Measurements from ENCODE around the gene POU6F2. TPM values are rescaled to one million over a fixed set of nuclear protein-coding genes. Genes with fewer than 3 reads are reported as not detected.

The POU6F2 gene
- total and polyA plus RNA-seq, 5 donors, result 0.81 to 3.4 (median 2.9) TPM

DNA sequence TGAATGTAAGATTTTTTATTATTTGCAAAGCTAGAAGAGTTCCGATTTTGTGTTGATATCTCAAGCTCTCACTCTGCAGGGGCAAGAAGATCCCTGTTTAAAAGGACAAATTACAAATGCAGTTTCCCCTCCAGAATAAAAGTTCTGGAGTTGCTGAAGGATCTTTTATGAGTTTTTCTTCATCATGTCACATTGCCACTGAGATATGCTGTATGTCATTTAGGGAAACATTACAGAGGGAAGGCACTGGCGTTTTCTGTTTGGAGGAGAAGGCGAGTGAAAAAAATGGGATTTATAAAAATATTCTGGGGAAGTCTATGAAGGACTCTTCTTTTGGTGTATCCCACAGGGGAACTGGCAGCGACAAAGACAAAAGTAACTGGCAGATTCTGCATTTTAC lies 57.4 kb downstream of the POU6F2 start:
- no peak for DNase-seq
- H3K9me3 ChIP-seq (ENCODE audit: control insufficient read depth, low read length), result no peaks in the 10 kb centered on the region
- no peaks in the 10 kb centered on the region for H3K4me1 ChIP-seq (ENCODE audit: control insufficient read depth, insufficient read depth, low read length)
- H3K27ac ChIP-seq (ENCODE audit: low read length), result no peak overlapping the region
- intact Hi-C loops (cut with DNase I), result no loop called here
- no peaks in the 10 kb centered on the region for H3K27me3 ChIP-seq (ENCODE audit: control insufficient read depth, insufficient read depth)
- no peak overlapping the region for H3K4me3 ChIP-seq (ENCODE audit: low read length)
- ATAC-seq, result no peak
- WGBS, result 43% methylated on average over 4 of the region's 4 CpGs

DNA sequence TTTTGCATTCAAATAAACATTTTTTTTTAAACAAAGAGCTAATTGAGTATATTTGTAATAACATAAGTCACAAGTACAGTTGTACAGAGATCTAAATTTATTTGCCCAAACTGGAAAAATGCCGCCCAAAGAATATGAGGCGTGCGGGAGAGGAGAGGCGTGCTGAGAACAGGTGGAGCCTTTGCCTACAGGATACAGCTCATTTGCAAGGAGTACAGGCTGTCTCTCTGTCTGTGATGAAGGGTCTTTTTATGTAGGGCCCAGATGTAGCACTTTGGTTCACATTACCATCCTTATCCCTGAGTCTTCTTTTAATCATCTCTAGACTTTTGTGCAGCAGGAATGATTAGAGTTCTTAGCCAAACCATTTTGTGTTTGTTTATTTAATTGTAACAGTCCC lies 58.2 kb downstream of the POU6F2 start:
- DNase-seq, result no peak
- no peaks in the 10 kb centered on the region for H3K9me3 ChIP-seq (ENCODE audit: control insufficient read depth, low read length)
- 77% methylated on average over 4 of the region's 4 CpGs for WGBS

DNA sequence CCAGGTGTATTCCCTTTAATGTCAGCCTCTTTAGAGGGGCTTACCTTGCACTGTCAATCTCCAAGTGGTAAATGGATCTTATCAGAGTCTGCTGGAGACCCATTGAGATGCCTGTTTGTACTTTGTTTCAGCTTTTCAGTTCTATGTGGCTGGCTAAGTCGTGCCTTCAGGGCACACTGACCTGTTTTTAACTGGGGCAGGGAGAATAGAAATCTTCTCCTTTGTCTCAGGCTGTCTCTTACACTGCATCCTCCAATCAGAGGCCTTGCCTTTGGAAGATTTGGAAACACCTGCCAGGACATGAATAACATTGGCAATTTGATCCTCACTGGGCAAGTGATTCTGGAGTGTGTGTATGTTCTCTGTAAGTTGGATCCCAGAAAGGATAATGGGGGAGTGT lies 65.0 kb downstream of the POU6F2 start:
- no peaks in the 10 kb centered on the region for H3K27me3 ChIP-seq (ENCODE audit: control insufficient read depth, insufficient read depth)
- H3K27ac ChIP-seq (ENCODE audit: low read length), result no peak overlapping the region
- intact Hi-C loops (cut with DNase I), result no loop called here
- DNase-seq (no peak), ATAC-seq (no peak)
- no peak overlapping the region for H3K4me3 ChIP-seq (ENCODE audit: low read length)
- no peaks in the 10 kb centered on the region for H3K4me1 ChIP-seq (ENCODE audit: control insufficient read depth, insufficient read depth, low read length)
- no peaks in the 10 kb centered on the region for H3K9me3 ChIP-seq (ENCODE audit: control insufficient read depth, low read length)
- 47% methylated on average over 1 of the region's 1 CpG for WGBS

More for the DNA sequence above, 58.2 kb downstream of the POU6F2 start:
- Histone ChIP-seq H3K27me3 (ENCODE audit: control insufficient read depth, insufficient read depth) (no peaks in the 10 kb centered on the region), H3K27ac (ENCODE audit: low read length) (no peak overlapping the region), H3K4me1 (ENCODE audit: control insufficient read depth, insufficient read depth, low read length) (no peaks in the 10 kb centered on the region), H3K4me3 (ENCODE audit: low read length) (no peak overlapping the region)
- no peak for ATAC-seq
- intact Hi-C loops (cut with DNase I), result no loop called here

GRCh38 chr7:39043531-39043930 lies 65.8 kb downstream of the POU6F2 start:
- 86% methylated on average over 2 of the region's 2 CpGs for WGBS
- ATAC-seq, result no peak
- Histone ChIP-seq H3K4me3 (ENCODE audit: low read length) (no peak overlapping the region), H3K9me3 (ENCODE audit: control insufficient read depth, low read length) (no peaks in the 10 kb centered on the region), H3K27ac (ENCODE audit: low read length) (no peak overlapping the region), H3K27me3 (ENCODE audit: control insufficient read depth, insufficient read depth) (no peaks in the 10 kb centered on the region), H3K4me1 (ENCODE audit: control insufficient read depth, insufficient read depth, low read length) (no peaks in the 10 kb centered on the region)
- intact Hi-C loops (cut with DNase I), result no loop called here
- DNase-seq, result no peak

DNA sequence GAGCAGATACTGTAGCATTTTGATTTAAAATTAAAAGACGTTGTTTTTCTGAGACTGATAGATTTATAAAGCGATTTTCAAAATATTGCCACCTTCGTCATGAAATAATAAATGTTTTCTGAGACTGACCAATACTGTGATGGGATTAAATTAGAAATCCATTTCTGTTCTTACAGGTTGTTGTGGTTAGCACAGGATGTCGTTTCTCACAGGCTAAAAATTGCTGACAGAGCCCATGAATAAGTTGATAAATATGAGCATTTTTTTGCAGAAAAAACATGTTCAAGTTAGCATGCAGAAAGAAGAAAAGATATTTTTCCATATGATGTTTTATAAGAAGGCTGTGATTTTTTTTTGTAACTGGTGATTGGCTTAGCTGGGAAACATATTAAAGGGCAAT lies 66.8 kb downstream of the POU6F2 start:
- DNase-seq, result no peak
- WGBS, result 65% methylated on average over 4 of the region's 4 CpGs
- H3K27ac ChIP-seq (ENCODE audit: low read length), result no peak overlapping the region

GRCh38 chr7:39045231-39045630 lies 67.5 kb downstream of the POU6F2 start:
- DNase-seq (no peak), ATAC-seq (no peak)
- H3K4me3 ChIP-seq (ENCODE audit: low read length), result no peak overlapping the region
- 45% methylated on average over 1 of the region's 1 CpG for WGBS
- no peak overlapping the region for H3K27ac ChIP-seq (ENCODE audit: low read length)
- no peaks in the 10 kb centered on the region for H3K4me1 ChIP-seq (ENCODE audit: control insufficient read depth, insufficient read depth, low read length)
- intact Hi-C loops (cut with DNase I), result no loop called here
- no peaks in the 10 kb centered on the region for H3K27me3 ChIP-seq (ENCODE audit: control insufficient read depth, insufficient read depth)
- no peaks in the 10 kb centered on the region for H3K9me3 ChIP-seq (ENCODE audit: control insufficient read depth, low read length)

More for the DNA sequence above, 66.8 kb downstream of the POU6F2 start:
- no peaks in the 10 kb centered on the region for H3K27me3 ChIP-seq (ENCODE audit: control insufficient read depth, insufficient read depth)
- no peaks in the 10 kb centered on the region for H3K9me3 ChIP-seq (ENCODE audit: control insufficient read depth, low read length)
- ATAC-seq, result no peak
- H3K4me3 ChIP-seq (ENCODE audit: low read length), result no peak overlapping the region
- H3K4me1 ChIP-seq (ENCODE audit: control insufficient read depth, insufficient read depth, low read length), result no peaks in the 10 kb centered on the region
- intact Hi-C loops (cut with DNase I), result no loop called here

DNA sequence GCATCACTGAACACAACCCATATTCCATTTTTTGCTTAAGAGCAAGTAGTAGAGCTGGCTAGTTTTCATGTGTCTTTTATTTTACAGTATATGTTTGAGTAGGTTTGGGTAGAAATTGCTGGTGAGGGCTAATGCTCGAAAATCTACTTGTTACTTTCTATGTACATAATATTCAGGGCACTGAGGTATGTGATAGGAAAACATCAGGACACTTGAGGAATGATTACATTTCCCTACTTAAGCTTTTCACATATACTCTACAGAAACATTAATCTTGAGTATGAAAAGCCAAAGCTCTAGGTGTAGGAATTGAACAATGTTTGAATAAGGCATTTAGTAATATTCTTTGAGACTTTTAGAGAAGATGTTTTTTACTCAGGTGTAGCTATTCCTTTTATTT lies 73.6 kb downstream of the POU6F2 start:
- DNase-seq (no peak), ATAC-seq (no peak)
- Histone ChIP-seq H3K4me3 (ENCODE audit: low read length) (no peak overlapping the region), H3K4me1 (ENCODE audit: control insufficient read depth, insufficient read depth, low read length) (no peaks in the 10 kb centered on the region), H3K9me3 (ENCODE audit: control insufficient read depth, low read length) (no peaks in the 10 kb centered on the region), H3K27me3 (ENCODE audit: control insufficient read depth, insufficient read depth) (no peaks in the 10 kb centered on the region), H3K27ac (ENCODE audit: low read length) (no peak overlapping the region)
- WGBS, result 70% methylated on average over 1 of the region's 1 CpG
- intact Hi-C loops (cut with DNase I), result no loop called here

DNA sequence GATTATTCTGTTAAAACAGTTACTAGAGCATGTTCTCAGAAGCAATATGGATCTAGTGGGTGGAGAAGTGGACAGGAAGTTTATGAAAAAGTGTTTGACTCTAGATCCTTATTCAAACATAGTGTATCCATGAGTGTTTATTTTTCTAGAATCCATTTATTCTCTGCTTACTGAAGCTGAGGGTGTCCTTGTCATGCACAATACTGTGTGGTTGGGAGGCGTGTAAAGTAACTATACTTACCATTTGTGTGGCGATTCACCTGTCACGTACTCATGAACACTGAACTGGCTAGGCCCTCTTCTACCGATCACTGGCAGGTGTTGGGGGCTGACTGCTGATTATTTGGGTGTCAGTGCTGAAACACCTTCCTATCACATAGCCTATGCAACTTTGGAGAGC lies 74.0 kb downstream of the POU6F2 start:
- Histone ChIP-seq H3K27ac (ENCODE audit: low read length) (no peak overlapping the region), H3K4me3 (ENCODE audit: low read length) (no peak overlapping the region), H3K27me3 (ENCODE audit: control insufficient read depth, insufficient read depth) (no peaks in the 10 kb centered on the region), H3K4me1 (ENCODE audit: control insufficient read depth, insufficient read depth, low read length) (no peaks in the 10 kb centered on the region), H3K9me3 (ENCODE audit: control insufficient read depth, low read length) (no peaks in the 10 kb centered on the region)
- no peak for ATAC-seq
- WGBS, result 91% methylated on average over 4 of the region's 4 CpGs
- intact Hi-C loops (cut with DNase I), result no loop called here
- no peak for DNase-seq

DNA sequence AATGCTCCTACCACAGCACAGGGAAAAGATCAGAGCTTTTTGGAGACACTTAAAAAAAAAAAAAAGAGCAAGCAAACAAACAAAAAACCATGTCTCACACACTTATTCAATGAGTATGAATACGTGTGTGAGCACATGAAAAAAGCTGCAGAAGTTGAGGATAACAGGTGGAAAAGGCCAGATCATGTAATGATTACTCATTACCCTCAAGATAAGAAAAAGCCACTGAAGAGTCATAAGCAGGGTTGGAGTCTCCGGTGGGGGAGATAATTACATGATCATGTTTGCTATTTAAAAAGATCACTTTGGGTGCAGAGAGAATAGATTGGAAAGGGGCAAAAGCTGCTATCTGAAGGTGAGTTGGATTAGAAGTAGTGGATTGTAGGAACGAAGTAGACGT lies 77.0 kb downstream of the POU6F2 start:
- Histone ChIP-seq H3K27ac (ENCODE audit: low read length) (no peak overlapping the region), H3K27me3 (ENCODE audit: control insufficient read depth, insufficient read depth) (no peaks in the 10 kb centered on the region), H3K4me1 (ENCODE audit: control insufficient read depth, insufficient read depth, low read length) (no peaks in the 10 kb centered on the region), H3K9me3 (ENCODE audit: control insufficient read depth, low read length) (no peaks in the 10 kb centered on the region), H3K4me3 (ENCODE audit: low read length) (no peak overlapping the region)
- no peak for DNase-seq
- 60% methylated on average over 4 of the region's 4 CpGs for WGBS
- intact Hi-C loops (cut with DNase I), result no loop called here
- no peak for ATAC-seq

- intact Hi-C loops (cut with DNase I), result no loop called here
- 81% methylated on average over 1 of the region's 1 CpG for WGBS
- Histone ChIP-seq H3K27me3 (ENCODE audit: control insufficient read depth, insufficient read depth) (no peaks in the 10 kb centered on the region), H3K4me1 (ENCODE audit: control insufficient read depth, insufficient read depth, low read length) (no peaks in the 10 kb centered on the region), H3K4me3 (ENCODE audit: low read length) (no peak overlapping the region), H3K27ac (ENCODE audit: low read length) (no peak overlapping the region), H3K9me3 (ENCODE audit: control insufficient read depth, low read length) (no peaks in the 10 kb centered on the region)
- DNase-seq (no peak), ATAC-seq (no peak)
These were observed 78.4 kb downstream of the POU6F2 start for GRCh38 chr7:39056153-39056552.

DNA sequence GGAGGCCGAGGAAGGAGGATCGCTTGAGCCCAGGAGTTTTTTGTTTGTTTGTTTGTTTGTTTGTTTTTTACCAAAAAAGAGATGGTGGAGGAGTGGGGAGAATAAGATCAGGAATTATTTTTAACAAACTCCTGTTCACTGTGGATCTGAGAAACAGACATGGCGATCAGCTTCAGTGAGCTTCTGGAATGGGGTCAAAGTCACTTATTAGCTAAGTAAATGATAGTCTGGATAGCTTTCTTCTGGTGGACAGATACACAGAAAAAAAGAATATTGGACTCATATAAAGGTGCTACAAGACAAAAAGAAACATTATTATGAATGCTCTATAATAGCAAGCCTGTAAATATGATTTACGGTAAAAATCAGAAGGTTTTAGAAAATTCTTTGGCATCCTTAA lies 85.1 kb downstream of the POU6F2 start:
- no peaks in the 10 kb centered on the region for H3K9me3 ChIP-seq (ENCODE audit: control insufficient read depth, low read length)
- WGBS, result 78% methylated on average over 4 of the region's 4 CpGs
- no peaks in the 10 kb centered on the region for H3K27me3 ChIP-seq (ENCODE audit: control insufficient read depth, insufficient read depth)
- no peak overlapping the region for H3K4me3 ChIP-seq (ENCODE audit: low read length)
- intact Hi-C loops (cut with DNase I), result no loop called here
- H3K4me1 ChIP-seq (ENCODE audit: control insufficient read depth, insufficient read depth, low read length), result no peaks in the 10 kb centered on the region
- ATAC-seq, result no peak
- H3K27ac ChIP-seq (ENCODE audit: low read length), result no peak overlapping the region
- no peak for DNase-seq

DNA sequence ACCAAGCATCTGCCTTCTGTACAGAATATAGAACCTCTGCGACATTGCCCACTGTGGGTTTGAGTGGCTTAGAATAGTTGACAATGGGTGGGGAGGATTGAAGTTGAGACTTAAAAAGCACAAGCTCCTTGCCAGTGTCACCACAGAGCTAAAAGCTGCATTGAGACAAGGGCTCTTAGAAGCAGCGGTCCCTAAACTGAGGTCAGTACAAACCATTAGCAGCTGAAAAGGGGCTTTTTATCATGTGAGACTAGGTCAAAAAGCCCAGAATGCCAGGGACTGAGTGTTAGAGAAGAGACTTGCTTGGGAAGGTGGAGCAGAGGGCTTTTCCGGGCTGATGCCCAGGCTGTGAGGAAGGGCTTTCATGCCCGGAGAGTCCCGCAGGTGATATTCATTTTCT lies 91.3 kb downstream of the POU6F2 start:
- intact Hi-C loops (cut with DNase I), result no loop called here
- no peak for ATAC-seq
- H3K27ac ChIP-seq (ENCODE audit: low read length), result no peak overlapping the region

More for the DNA sequence above, 91.3 kb downstream of the POU6F2 start:
- no peaks in the 10 kb centered on the region for H3K9me3 ChIP-seq (ENCODE audit: control insufficient read depth, low read length)
- DNase-seq, result no peak
- H3K4me1 ChIP-seq (ENCODE audit: control insufficient read depth, insufficient read depth, low read length), result no peaks in the 10 kb centered on the region
- 77% methylated on average over 5 of the region's 5 CpGs for WGBS
- H3K27me3 ChIP-seq (ENCODE audit: control insufficient read depth, insufficient read depth), result no peaks in the 10 kb centered on the region
- no peak overlapping the region for H3K4me3 ChIP-seq (ENCODE audit: low read length)

Measured in right cardiac atrium (tissue), 5 donors.